Gastroesophageal sphincter (tissue), 2 donors: Measurements from ENCODE around the gene GRK3.
"Not testable (repeated sequence)": the region's sequence is repeated elsewhere in the genome, so short reads cannot be mapped to it uniquely, and the experiment has no call there.

ENCODE experiments used
- EP300 ChIP-seq: sonication (generic); formaldehyde crosslinking; IDR thresholded peaks from one replicate; pipeline ENCODE4 v1.6.1; 2017; ENCODE audit warnings: antibody characterized with exemption, mild to moderate bottlenecking
- POLR2AphosphoS5 ChIP-seq: sonication (generic); formaldehyde crosslinking; IDR thresholded peaks from one replicate; pipeline ENCODE4 v1.6.1; 2017; ENCODE audit warnings: antibody characterized with exemption

GRCh38 chr22:25581452-25581851 lies 17.0 kb downstream of the GRK3 start:
- TF ChIP-seq POLR2AphosphoS5, EP300: not testable (repeated sequence)
